HG02642 (cell line): ENCODE measurements around the gene AGFG2.

Experiments
- ATAC-seq: cut with Tn5 transposase; IDR thresholded peaks from one replicate; pipeline ENCODE4 v1.9.1; 2021; ENCODE audit warnings: mild to moderate bottlenecking; ENCODE audit not compliant: unreplicated experiment, poor library complexity

Gene AGFG2

GRCh38 chr7:100582650-100583049 is 43.6 kb downstream of the AGFG2 start:
- ATAC-seq, result no peak

- no peak for ATAC-seq
Observed at GRCh38 chr7:100583132-100584053, 44.4 kb downstream of the AGFG2 start.

DNA sequence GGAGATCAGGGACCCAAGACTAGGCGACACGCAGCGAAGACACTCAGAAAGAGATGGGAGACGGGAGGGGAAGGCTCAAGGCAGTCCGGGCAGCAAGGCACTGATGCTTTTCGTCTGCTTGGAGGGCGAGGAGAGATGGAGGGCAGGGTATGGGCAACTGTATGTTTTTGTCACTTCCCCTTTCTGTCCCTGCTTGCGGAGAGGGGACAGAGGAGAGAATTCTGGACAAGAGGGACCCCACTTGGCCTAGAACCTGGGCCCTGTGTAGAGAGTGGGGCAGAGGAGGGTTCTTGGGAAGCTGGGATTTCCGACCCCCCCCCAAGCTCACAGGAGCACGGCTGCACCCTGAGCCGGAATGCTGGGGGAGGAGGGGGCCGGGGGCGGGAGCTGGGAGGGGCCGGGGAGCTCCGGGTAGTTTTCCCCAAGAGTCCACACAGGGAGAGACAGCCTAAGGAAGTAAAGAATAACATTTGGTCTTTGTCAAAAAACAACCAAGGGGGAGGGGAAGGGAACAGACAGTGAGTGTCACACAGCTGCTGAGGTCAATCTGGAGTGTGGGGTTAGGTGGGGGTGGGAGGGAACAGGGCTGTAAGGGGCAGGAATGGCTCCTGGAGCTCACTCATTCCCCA is 45.2 kb downstream of the AGFG2 start:
- ATAC-seq, result no peak

DNA sequence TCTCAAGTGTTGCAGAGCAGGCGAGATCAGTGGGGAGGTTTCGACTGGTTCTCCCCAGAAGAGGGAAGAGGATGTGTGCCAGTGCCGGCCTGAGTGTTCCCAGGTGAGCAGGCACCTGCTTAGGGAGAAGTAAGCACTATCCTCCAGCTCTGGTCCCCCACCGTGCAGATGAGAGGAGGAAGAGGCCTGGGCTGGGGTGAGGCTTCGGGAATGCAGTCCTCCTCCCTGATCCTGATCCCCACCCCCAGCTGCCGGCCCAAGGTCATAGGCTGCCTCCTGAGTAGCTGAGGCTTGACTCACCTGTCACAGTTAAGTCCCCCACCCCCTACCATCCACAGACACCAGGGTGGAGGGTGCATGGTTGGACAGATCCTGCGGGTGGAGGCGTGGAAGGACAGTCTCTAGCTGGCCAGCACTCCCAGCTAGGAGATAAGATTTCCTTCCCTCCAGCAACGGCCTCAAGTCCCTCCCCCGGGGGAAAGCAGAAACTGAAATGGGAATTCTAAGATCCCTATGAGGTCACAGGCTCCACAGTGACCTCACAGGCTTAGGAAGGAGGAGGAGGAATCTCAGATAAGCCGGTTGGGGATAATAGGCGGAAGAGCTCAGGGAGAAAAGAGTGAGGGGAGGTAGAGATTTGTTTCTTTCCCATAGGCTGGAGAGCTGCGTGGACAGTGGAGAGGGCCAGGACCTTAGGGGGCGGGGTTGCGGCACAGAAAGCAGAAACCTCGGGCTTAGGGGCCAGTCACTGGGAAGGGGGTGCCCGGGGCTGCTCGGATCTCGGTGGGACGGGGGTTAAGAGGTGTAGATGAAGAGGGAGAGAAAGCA is 45.9 kb downstream of the AGFG2 start:
- ATAC-seq, result no peak

- ATAC-seq, result peak; percentile 35
Observed at GRCh38 chr7:100585511-100586265, 46.7 kb downstream of the AGFG2 start, which contains the start of gene LRCH4. TSS of gene LRCH4 (minus strand) at chr7:100586129. CDS start at chr7:100586100, 29 bp downstream.

DNA sequence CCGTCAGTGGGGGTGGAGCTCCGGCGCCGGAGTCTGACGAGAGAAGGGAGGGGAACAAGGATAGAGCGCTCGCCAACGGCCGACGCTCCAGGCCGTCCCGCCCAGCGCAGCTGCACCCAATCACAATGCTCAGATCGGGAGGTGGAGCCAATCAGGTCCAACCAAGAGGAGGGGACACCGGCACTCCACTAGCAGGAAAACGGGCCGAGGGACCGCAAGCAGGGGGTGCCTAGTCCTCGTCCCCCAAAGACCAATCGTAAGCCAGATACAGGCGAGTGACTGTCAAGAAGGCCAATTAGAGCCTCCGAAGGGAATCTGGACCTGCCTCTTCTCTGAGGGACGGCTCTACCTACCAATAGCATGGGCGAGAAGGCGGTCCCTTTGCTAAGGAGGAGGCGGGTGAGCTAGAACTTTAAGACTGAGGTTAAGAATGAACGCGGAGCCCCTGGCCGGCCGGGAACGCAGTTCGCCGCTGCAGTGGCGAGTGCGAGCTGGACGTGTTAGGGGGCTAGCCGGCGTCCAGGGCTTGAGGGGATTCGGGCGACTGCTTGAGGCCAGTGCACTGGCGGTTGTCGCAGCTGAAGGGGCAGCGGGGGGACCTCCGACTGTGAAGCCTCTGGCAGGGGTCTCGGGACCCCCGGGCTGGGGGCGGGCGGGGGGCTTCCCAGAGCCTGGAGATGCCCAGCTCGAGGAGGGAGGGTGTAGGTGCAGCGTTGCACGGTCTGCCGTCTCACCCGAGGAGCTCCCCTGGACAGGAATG is 47.4 kb downstream of the AGFG2 start, which contains the start of gene FBXO24:
FBXO24 (plus strand) TSS at position 63 of the 760 bp plus-strand sequence; CDS start at position 361, 298 bp downstream.
- ATAC-seq, result peak; percentile 87

- no peak for ATAC-seq
Observed at GRCh38 chr7:100588438-100588837, 49.4 kb downstream of the AGFG2 start.

DNA sequence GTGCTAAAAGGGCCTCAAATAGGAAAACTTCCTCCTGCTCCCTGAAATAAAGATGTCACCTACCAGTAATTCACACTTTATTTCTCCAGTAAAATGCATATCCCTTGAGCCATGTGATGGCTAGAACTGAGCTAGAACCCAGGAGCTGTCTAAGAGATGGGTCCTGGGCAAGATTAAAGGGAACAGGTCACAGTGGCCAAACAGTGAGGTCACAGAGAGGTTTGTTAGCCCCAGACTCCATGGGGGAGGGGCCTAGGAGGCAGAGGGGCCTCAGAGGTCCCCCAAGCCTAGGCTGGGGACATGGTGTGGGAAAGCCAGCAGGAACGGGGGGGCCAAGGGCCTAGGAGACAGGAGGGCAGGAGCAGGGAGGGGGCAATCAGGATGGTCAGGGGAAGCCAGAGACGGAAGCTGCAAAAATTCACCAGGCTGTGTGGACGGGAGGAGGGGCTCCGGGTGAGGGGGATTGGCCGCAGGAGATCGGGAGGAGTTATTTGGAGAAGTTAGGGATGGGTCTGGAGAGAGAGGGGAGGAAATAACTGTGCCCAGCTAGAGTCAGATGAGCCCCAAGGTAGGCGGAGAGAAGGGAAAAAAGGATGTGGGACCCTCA is 50.4 kb downstream of the AGFG2 start:
- no peak for ATAC-seq

GRCh38 chr7:100590077-100590737 is 51.2 kb downstream of the AGFG2 start:
- ATAC-seq, result no peak

DNA sequence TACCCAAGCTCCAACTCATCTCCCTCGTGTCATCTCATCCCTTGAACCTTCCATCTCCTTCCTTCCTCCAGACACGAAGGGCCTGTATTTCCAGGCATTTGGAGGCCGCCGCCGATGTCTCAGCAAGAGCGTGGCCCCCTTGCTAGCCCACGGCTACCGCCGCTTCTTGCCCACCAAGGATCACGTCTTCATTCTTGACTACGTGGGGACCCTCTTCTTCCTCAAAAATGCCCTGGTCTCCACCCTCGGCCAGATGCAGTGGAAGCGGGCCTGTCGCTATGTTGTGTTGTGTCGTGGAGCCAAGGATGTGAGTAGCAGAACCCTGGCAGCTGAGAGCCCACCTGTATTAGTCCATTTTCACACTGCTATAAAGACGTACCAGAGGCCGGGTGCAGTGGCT is 52.6 kb downstream of the AGFG2 start:
- ATAC-seq, result no peak

DNA sequence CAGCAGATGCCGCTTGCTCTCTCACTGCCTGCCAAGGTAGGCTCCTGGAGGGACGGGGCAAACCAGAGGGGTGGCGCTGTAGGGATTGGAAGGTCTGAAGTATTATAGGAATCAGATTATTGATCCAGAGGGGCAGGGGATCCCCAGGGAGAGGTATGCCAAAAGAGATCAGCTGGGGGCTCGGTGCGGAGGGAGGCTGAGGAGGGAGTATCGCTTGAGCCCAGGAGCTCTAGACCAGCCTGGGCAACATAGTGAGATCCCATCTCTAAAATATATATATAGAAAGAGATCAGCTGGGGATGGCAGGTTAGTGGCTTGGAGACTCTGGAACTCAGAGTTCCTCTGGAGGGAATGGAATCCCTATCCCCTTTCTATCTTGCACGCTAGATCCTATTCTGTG is 56.2 kb downstream of the AGFG2 start:
- no peak for ATAC-seq

- no peak for ATAC-seq
Observed at GRCh38 chr7:100598425-100598824, 59.4 kb downstream of the AGFG2 start.

- ATAC-seq, result no peak
Observed at GRCh38 chr7:100599911-100600729, 61.1 kb downstream of the AGFG2 start.

- no peak for ATAC-seq
Observed at GRCh38 chr7:100600730-100601038, 61.7 kb downstream of the AGFG2 start.

GRCh38 chr7:100602889-100603725 is 64.1 kb downstream of the AGFG2 start:
- no peak for ATAC-seq

- peak; percentile 12 for ATAC-seq
Observed at GRCh38 chr7:100603726-100604027, 64.7 kb downstream of the AGFG2 start.
